Neural progenitor cell (in vitro differentiated cells): Measurements from ENCODE around the gene SCP2.

Experiments used
- CTCF ChIP-seq: fragments of 200-600 bp; sonication (generic); IDR thresholded peaks from 2 replicates; pipeline ENCODE4 v1.5.1; 2017; ENCODE audit warnings: antibody characterized with exemption, mild to moderate bottlenecking
- EZH2phosphoT487 ChIP-seq: fragments of 200-600 bp; sonication (generic); IDR thresholded peaks from 2 replicates; pipeline ENCODE4 v1.6.1; 2017; ENCODE audit warnings: antibody characterized with exemption

DNA sequence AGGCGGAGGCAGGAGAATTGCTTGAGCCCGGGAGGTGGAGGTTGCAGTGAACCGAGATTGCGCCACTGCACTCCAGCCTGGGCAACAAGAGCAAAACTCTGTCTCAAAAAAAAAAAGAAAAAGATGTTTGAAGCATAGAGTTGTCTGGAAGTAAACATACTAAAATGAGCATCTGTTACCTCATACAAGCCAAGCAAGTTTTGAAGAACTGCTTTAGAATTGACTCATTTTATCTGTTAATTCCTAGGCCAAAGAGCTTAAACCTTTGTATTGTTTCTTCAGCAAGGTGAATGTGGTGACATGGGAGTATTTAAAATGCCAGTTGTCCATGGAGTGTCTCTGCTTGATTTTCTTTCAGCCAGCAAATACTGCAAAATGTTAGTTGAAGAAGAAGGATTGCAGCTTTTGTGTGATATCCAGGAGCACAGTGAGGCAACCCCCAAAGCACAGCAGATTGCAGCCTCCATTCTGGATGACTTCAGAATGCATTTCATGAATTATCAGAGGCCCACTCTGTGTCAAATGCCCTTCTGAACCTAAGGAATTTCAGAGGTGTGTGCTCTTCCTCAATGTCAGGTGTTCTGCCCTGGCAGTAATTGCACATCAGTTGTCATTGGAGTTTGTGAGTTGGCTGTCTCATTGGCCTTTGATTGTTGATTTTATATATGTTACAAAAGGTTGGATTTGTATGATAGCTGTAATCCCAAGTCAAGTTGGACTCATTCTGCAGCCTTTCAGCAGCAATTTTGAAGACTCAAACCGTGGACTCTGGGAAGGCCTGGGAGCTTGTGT is 34.5 kb upstream of the SCP2 start:
- TF ChIP-seq CTCF = no peak
- no peak for TF ChIP-seq EZH2phosphoT487
